ENCODE results near the gene NFATC2IP. TPM values are rescaled to one million over a fixed set of nuclear protein-coding genes. Genes with fewer than 3 reads are reported as not detected.

NFATC2IP gene
- polyA plus RNA-seq, 1 donor from 2014 or later: 39.1 TPM

DNA sequence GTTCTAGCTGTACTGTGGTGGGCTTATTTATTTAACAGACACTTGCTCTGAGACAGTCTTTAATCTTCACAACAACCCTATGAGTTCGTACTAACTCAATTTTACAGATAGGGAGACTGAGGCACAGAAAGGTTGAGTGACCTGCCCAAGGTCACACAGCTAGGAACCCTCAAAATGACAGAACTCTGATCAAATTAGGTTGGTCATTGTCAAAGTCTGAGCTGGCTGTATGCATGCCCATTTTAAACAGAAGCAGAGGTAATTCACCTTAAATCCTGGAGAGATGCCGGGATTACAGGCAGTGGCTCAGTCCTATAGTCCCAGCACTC is 59.1 kb downstream of the NFATC2IP start:
- Histone ChIP-seq H3F3A (ENCODE audit: insufficient read depth, low read length, poor library complexity, severe bottlenecking) (no peaks in the 10 kb centered on the region), H3K79me2 (replicated peaks; ENCODE audit: insufficient read depth, low read length) (no peaks in the 10 kb centered on the region)

DNA sequence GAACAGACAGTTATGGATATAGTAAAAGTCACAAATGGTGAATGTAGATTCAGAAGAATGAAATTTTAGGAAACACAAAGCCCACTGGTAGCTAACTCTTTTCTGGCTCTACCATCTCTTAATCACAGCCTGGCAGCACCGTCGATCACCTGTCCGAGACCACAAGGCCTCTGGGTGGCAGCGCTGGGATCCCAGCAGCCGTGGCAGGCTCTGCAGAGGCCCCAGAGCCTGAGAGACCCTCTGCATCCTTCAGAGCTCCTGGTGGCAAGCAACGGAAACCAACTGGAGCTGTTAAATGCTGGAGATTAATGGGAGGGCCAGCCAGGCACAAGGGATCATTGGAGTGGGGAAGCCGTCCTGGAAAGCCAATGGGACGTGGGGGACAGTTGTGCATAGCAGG is 60.4 kb downstream of the NFATC2IP start:
- TF ChIP-seq EZH2 (IDR thresholded peaks at IDR 0.05; ENCODE audit: borderline replicate concordance, insufficient read depth, low read length, poor library complexity, severe bottlenecking) (no peak), RAD21 (conservative IDR thresholded peaks at IDR 0.05) (no peak), POLR2AphosphoS5 (IDR thresholded peaks at IDR 0.05) (no peak), TAF1 (IDR thresholded peaks at IDR 0.05; ENCODE audit: low read depth) (no peak), MXI1 (conservative IDR thresholded peaks at IDR 0.05; ENCODE audit: poor library complexity, severe bottlenecking) (no peak), EP300 (conservative IDR thresholded peaks at IDR 0.05; ENCODE audit: poor library complexity, severe bottlenecking) (no peak), SMC3 (conservative IDR thresholded peaks at IDR 0.05; ENCODE audit: poor library complexity) (no peak)
- TF ChIP-seq, protein P1, sequence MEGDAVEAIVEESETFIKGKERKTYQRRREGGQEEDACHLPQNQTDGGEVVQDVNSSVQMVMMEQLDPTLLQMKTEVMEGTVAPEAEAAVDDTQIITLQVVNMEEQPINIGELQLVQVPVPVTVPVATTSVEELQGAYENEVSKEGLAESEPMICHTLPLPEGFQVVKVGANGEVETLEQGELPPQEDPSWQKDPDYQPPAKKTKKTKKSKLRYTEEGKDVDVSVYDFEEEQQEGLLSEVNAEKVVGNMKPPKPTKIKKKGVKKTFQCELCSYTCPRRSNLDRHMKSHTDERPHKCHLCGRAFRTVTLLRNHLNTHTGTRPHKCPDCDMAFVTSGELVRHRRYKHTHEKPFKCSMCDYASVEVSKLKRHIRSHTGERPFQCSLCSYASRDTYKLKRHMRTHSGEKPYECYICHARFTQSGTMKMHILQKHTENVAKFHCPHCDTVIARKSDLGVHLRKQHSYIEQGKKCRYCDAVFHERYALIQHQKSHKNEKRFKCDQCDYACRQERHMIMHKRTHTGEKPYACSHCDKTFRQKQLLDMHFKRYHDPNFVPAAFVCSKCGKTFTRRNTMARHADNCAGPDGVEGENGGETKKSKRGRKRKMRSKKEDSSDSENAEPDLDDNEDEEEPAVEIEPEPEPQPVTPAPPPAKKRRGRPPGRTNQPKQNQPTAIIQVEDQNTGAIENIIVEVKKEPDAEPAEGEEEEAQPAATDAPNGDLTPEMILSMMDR (IDR thresholded peaks at IDR 0.05; ENCODE audit: poor library complexity, severe bottlenecking): no peak
- Histone ChIP-seq H3K36me3 (ENCODE audit: insufficient read depth, low read length) (no peaks in the 10 kb centered on the region), H3K27me3 (ENCODE audit: insufficient read depth, low read depth, low read length) (no peaks in the 10 kb centered on the region), H3F3A (ENCODE audit: insufficient read depth, low read length, poor library complexity, severe bottlenecking) (no peaks in the 10 kb centered on the region), H3K79me2 (replicated peaks; ENCODE audit: insufficient read depth, low read length) (no peaks in the 10 kb centered on the region), H3K4me3 (ENCODE audit: low read length) (no peak overlapping the region), H2AFZ (ENCODE audit: low read depth, low read length) (no peak overlapping the region), H3K9ac (ENCODE audit: low read length) (no peak overlapping the region), H4K20me1 (ENCODE audit: insufficient read depth) (no peaks in the 10 kb centered on the region), H3K9me2 (ENCODE audit: insufficient read depth, low read length) (no peaks in the 10 kb centered on the region), H3K4me2 (ENCODE audit: low read length) (no peak overlapping the region), H3K27ac (ENCODE audit: low read length) (no peak overlapping the region), H3K9me3 (ENCODE audit: low read length) (no peaks in the 10 kb centered on the region)

More for the DNA sequence above, 59.1 kb downstream of the NFATC2IP start:
- Histone ChIP-seq H2AFZ (ENCODE audit: low read depth, low read length) (no peak overlapping the region), H3K27ac (ENCODE audit: low read length) (no peak overlapping the region), H3K36me3 (ENCODE audit: insufficient read depth, low read length) (no peaks in the 10 kb centered on the region), H3K9me2 (ENCODE audit: insufficient read depth, low read length) (no peaks in the 10 kb centered on the region), H3K9ac (ENCODE audit: low read length) (no peak overlapping the region), H3K27me3 (ENCODE audit: insufficient read depth, low read depth, low read length) (no peaks in the 10 kb centered on the region), H3K4me3 (ENCODE audit: low read length) (no peak overlapping the region), H3K4me2 (ENCODE audit: low read length) (no peak overlapping the region), H3K9me3 (ENCODE audit: low read length) (no peaks in the 10 kb centered on the region), H4K20me1 (ENCODE audit: insufficient read depth) (no peaks in the 10 kb centered on the region)
- TF ChIP-seq EP300 (conservative IDR thresholded peaks at IDR 0.05; ENCODE audit: poor library complexity, severe bottlenecking) (no peak), SMC3 (conservative IDR thresholded peaks at IDR 0.05; ENCODE audit: poor library complexity) (no peak), POLR2AphosphoS5 (IDR thresholded peaks at IDR 0.05) (no peak)
- TF ChIP-seq, protein P1 (IDR thresholded peaks at IDR 0.05; ENCODE audit: poor library complexity, severe bottlenecking): no peak

DNA sequence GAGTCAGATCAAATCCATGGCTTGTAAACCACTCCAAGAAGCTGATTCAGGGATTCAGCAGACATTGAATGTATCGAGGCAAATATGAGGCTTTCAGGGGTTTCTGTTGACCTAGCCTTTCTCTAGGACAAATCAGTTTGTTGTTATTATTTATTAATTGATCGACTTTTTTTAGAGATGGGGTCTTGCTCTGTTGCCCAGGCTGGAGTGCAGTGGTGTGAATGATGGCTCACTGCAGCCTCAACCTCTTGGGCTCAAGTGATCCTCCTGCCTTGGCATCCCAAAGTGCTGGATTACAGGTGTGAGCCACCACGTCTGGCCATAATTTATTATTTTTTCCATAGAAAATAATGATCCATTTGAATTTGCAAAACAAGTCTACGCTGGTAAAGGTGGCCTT is 61.1 kb downstream of the NFATC2IP start:
- TF ChIP-seq EP300 (conservative IDR thresholded peaks at IDR 0.05; ENCODE audit: poor library complexity, severe bottlenecking) (no peak), EZH2 (IDR thresholded peaks at IDR 0.05; ENCODE audit: borderline replicate concordance, insufficient read depth, low read length, poor library complexity, severe bottlenecking) (no peak), RAD21 (conservative IDR thresholded peaks at IDR 0.05) (no peak), POLR2AphosphoS5 (IDR thresholded peaks at IDR 0.05) (no peak), MXI1 (conservative IDR thresholded peaks at IDR 0.05; ENCODE audit: poor library complexity, severe bottlenecking) (no peak), TAF1 (IDR thresholded peaks at IDR 0.05; ENCODE audit: low read depth) (no peak), SMC3 (conservative IDR thresholded peaks at IDR 0.05; ENCODE audit: poor library complexity) (no peak)
- TF ChIP-seq, protein P2, sequence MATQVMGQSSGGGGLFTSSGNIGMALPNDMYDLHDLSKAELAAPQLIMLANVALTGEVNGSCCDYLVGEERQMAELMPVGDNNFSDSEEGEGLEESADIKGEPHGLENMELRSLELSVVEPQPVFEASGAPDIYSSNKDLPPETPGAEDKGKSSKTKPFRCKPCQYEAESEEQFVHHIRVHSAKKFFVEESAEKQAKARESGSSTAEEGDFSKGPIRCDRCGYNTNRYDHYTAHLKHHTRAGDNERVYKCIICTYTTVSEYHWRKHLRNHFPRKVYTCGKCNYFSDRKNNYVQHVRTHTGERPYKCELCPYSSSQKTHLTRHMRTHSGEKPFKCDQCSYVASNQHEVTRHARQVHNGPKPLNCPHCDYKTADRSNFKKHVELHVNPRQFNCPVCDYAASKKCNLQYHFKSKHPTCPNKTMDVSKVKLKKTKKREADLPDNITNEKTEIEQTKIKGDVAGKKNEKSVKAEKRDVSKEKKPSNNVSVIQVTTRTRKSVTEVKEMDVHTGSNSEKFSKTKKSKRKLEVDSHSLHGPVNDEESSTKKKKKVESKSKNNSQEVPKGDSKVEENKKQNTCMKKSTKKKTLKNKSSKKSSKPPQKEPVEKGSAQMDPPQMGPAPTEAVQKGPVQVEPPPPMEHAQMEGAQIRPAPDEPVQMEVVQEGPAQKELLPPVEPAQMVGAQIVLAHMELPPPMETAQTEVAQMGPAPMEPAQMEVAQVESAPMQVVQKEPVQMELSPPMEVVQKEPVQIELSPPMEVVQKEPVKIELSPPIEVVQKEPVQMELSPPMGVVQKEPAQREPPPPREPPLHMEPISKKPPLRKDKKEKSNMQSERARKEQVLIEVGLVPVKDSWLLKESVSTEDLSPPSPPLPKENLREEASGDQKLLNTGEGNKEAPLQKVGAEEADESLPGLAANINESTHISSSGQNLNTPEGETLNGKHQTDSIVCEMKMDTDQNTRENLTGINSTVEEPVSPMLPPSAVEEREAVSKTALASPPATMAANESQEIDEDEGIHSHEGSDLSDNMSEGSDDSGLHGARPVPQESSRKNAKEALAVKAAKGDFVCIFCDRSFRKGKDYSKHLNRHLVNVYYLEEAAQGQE (IDR thresholded peaks at IDR 0.05; ENCODE audit: borderline replicate concordance): no peak
- TF ChIP-seq, protein P1 (IDR thresholded peaks at IDR 0.05; ENCODE audit: poor library complexity, severe bottlenecking): no peak
- no peak overlapping the region for H2AFZ ChIP-seq (ENCODE audit: low read depth, low read length)
- no peak overlapping the region for H3K4me3 ChIP-seq (ENCODE audit: low read length)
- no peaks in the 10 kb centered on the region for H3K79me2 ChIP-seq (replicated peaks; ENCODE audit: insufficient read depth, low read length)
- H3K27me3 ChIP-seq (ENCODE audit: insufficient read depth, low read depth, low read length): no peaks in the 10 kb centered on the region
- H3K36me3 ChIP-seq (ENCODE audit: insufficient read depth, low read length): no peaks in the 10 kb centered on the region
- H3K9me3 ChIP-seq (ENCODE audit: low read length): no peaks in the 10 kb centered on the region
- H3K4me2 ChIP-seq (ENCODE audit: low read length): no peak overlapping the region
- no peak overlapping the region for H3K27ac ChIP-seq (ENCODE audit: low read length)
- H4K20me1 ChIP-seq (ENCODE audit: insufficient read depth): no peaks in the 10 kb centered on the region
- H3F3A ChIP-seq (ENCODE audit: insufficient read depth, low read length, poor library complexity, severe bottlenecking): no peaks in the 10 kb centered on the region
- H3K9ac ChIP-seq (ENCODE audit: low read length): no peak overlapping the region
- no peaks in the 10 kb centered on the region for H3K9me2 ChIP-seq (ENCODE audit: insufficient read depth, low read length)

All from neural cell (in vitro differentiated cells).